ENCODE measurements around the gene LLGL2.

DNA sequence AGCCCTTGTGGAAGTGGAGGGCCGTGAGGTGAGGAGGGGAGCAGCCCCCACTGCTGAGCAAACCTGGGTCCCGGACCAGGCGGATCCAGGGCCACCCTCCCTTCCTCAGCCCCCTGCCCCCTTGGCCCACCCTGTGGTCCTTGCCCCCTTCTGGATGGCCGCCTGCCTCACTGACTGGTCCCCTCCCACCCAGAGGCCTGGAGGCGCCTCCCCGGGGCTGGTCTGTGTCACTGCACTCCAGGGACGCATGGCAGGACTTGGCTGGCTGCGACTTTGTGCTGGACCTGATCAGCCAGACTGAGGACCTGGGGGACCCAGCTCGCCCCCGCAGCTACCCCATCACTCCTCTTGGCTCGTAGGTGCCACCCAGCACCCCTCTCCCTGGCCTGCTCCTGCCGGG, 88.5 kb downstream of the LLGL2 start:
- TF ChIP-seq, protein P1, sequence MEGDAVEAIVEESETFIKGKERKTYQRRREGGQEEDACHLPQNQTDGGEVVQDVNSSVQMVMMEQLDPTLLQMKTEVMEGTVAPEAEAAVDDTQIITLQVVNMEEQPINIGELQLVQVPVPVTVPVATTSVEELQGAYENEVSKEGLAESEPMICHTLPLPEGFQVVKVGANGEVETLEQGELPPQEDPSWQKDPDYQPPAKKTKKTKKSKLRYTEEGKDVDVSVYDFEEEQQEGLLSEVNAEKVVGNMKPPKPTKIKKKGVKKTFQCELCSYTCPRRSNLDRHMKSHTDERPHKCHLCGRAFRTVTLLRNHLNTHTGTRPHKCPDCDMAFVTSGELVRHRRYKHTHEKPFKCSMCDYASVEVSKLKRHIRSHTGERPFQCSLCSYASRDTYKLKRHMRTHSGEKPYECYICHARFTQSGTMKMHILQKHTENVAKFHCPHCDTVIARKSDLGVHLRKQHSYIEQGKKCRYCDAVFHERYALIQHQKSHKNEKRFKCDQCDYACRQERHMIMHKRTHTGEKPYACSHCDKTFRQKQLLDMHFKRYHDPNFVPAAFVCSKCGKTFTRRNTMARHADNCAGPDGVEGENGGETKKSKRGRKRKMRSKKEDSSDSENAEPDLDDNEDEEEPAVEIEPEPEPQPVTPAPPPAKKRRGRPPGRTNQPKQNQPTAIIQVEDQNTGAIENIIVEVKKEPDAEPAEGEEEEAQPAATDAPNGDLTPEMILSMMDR (IDR thresholded peaks at IDR 0.05): no peak
- TF ChIP-seq POLR2A (IDR thresholded peaks at IDR 0.05): no peak
